GM23338 (cell line): Measurements from ENCODE around the gene IPPK. TPM values are rescaled to one million over a fixed set of nuclear protein-coding genes. Genes with fewer than 3 reads are reported as not detected.

Source experiments
- ATAC-seq: fragments of 200-7000 bp; cut with Tn5 transposase; 3 replicates; pipeline ENCODE4 v1.9.1; 2020
- DNase-seq: peaks from one replicate; pipeline ENCODE4 v3.0.0-alpha.2; 2015; ENCODE audit warnings: low spot score
- H2AFZ ChIP-seq: fragments of 200-600 bp; sonication (generic); 2 replicates; pipeline ENCODE4 v1.8.0; 2016; ENCODE audit warnings: antibody characterized with exemption, mild to moderate bottlenecking, moderate library complexity
- H3F3A ChIP-seq: fragments of 200-600 bp; sonication (generic); replicated peaks from 2 replicates; pipeline ENCODE4 v1.8.0; 2017; ENCODE audit warnings: antibody characterized with exemption, mixed run types, low read depth
- H3K27ac ChIP-seq: fragments of 200-600 bp; sonication (generic); 2 replicates; pipeline ENCODE4 v1.6.1; 2016; ENCODE audit warnings: low read depth
- H3K27me3 ChIP-seq: fragments of 200-600 bp; sonication (generic); 2 replicates; pipeline ENCODE4 v1.8.0; 2016; ENCODE audit warnings: mild to moderate bottlenecking, mixed run types, moderate library complexity; ENCODE audit not compliant: insufficient read depth
- H3K36me3 ChIP-seq: fragments of 200-600 bp; sonication (generic); 2 replicates; pipeline ENCODE4 v1.8.0; 2016; ENCODE audit warnings: mild to moderate bottlenecking; ENCODE audit not compliant: insufficient read depth
- H3K4me1 ChIP-seq: fragments of 200-600 bp; sonication (generic); 2 replicates; pipeline ENCODE4 v1.8.0; 2016; ENCODE audit warnings: mild to moderate bottlenecking, moderate library complexity; ENCODE audit not compliant: insufficient read depth
- H3K4me2 ChIP-seq: fragments of 200-600 bp; sonication (generic); 2 replicates; pipeline ENCODE4 v1.7.1; 2017; ENCODE audit warnings: mixed run types
- H3K4me3 ChIP-seq: fragments of 200-600 bp; sonication (generic); 2 replicates; pipeline ENCODE4 v1.6.1; 2016; ENCODE audit warnings: mixed run types
- H3K79me2 ChIP-seq: fragments of 200-600 bp; sonication (generic); replicated peaks from 2 replicates; pipeline ENCODE4 v1.8.0; 2017; ENCODE audit warnings: mild to moderate bottlenecking; ENCODE audit not compliant: insufficient read depth
- H3K9me2 ChIP-seq: fragments of 200-600 bp; sonication (generic); 2 replicates; pipeline ENCODE4 v1.8.0; 2017; ENCODE audit not compliant: insufficient read depth
- H4K20me1 ChIP-seq: fragments of 200-600 bp; sonication (generic); replicated peaks from 2 replicates; pipeline ENCODE4 v1.8.0; 2017; ENCODE audit warnings: mild to moderate bottlenecking; ENCODE audit not compliant: insufficient read depth
- H3K27ac Mint-ChIP-seq: 2 replicates; pipeline ENCODE4 v1.8.0; 2020; ENCODE audit warnings: inconsistent platforms, mild to moderate bottlenecking, moderate library complexity, mixed read lengths
- H3K27me3 Mint-ChIP-seq: 3 replicates; pipeline ENCODE4 v1.8.0; 2022; ENCODE audit warnings: low read depth, mild to moderate bottlenecking, moderate library complexity, mixed read lengths, inconsistent platforms; ENCODE audit not compliant: insufficient read depth, poor library complexity
- H3K36me3 Mint-ChIP-seq: 3 replicates; pipeline ENCODE4 v1.8.0; 2021; ENCODE audit warnings: low read depth, mild to moderate bottlenecking, inconsistent platforms, moderate library complexity, mixed read lengths
- H3K4me1 Mint-ChIP-seq: 3 replicates; pipeline ENCODE4 v1.8.0; 2020; ENCODE audit warnings: mild to moderate bottlenecking, inconsistent platforms, mixed read lengths
- H3K4me3 Mint-ChIP-seq: 3 replicates; pipeline ENCODE4 v1.8.0; 2021; ENCODE audit warnings: moderate library complexity, mild to moderate bottlenecking, inconsistent platforms, mixed read lengths
- H3K9me3 Mint-ChIP-seq: 3 replicates; pipeline ENCODE4 v1.8.0; 2020; ENCODE audit warnings: moderate library complexity, mild to moderate bottlenecking, inconsistent platforms, mixed read lengths
- CREB1 ChIP-seq: fragments of 250-450 bp; sonication (Bioruptor Pico); IDR thresholded peaks from 2 replicates; pipeline ENCODE4 v1.5.0; 2020; ENCODE audit warnings: low read depth, mild to moderate bottlenecking, moderate library complexity
- EZH2 ChIP-seq: fragments of 200-600 bp; sonication (generic); IDR thresholded peaks from one replicate; pipeline ENCODE4 v1.8.0; 2017; ENCODE audit warnings: antibody characterized with exemption, mild to moderate bottlenecking, low read depth; ENCODE audit not compliant: unreplicated experiment
- EZH2phosphoT487 ChIP-seq: fragments of 200-600 bp; sonication (generic); IDR thresholded peaks from one replicate; pipeline ENCODE4 v1.8.1; 2018; ENCODE audit warnings: antibody characterized with exemption; ENCODE audit not compliant: unreplicated experiment
- JUNB ChIP-seq: IDR thresholded peaks from one replicate; pipeline ENCODE4 v1.6.1; 2016; ENCODE audit warnings: antibody characterized with exemption; ENCODE audit not compliant: unreplicated experiment
- NANOG ChIP-seq: IDR thresholded peaks from 2 replicates; pipeline ENCODE4 v1.6.1; 2016; ENCODE audit warnings: antibody characterized with exemption, borderline replicate concordance
- POLR2AphosphoS5 ChIP-seq: IDR thresholded peaks from 2 replicates; pipeline ENCODE4 v1.6.1; 2016; ENCODE audit warnings: antibody characterized with exemption, low read depth
- STAT1 ChIP-seq: IDR thresholded peaks from one replicate; pipeline ENCODE4 v1.6.1; 2016; ENCODE audit warnings: antibody characterized with exemption; ENCODE audit not compliant: unreplicated experiment
- ZNF114 ChIP-seq: fragments of 250-450 bp; sonication (Bioruptor Pico); IDR thresholded peaks from 2 replicates; pipeline ENCODE4 v1.5.0; 2020; ENCODE audit warnings: mild to moderate bottlenecking, moderate library complexity
- ZNF331 ChIP-seq: fragments of 250-450 bp; sonication (Bioruptor Pico); IDR thresholded peaks from 2 replicates; pipeline ENCODE4 v1.5.0; 2020; ENCODE audit warnings: low read depth, mild to moderate bottlenecking, moderate library complexity
- polyA plus RNA-seq: library from polyadenylated mRNA; unstranded; fragments of >200 nt; fragmentation: Nextera tagmentation; extraction: Ambion mirVana; gene quantifications from 2 replicates; pipeline ENCODE4 v1.2.1, GENCODE V29; 2016
- total RNA-seq: library from RNA; depleted of rRNA; stranded (reverse); fragments of >200 nt; shearing (Covaris generic); gene quantifications from 2 replicates; pipeline ENCODE4 v1.2.3, GENCODE V29; 2014
- TF ChIP-seq, protein P1 (sequence below): IDR thresholded peaks from 2 replicates; pipeline ENCODE4 v1.6.1; 2016; ENCODE audit warnings: antibody characterized with exemption
- TF ChIP-seq, protein P2 (sequence below): IDR thresholded peaks from one replicate; pipeline ENCODE4 v1.6.1; 2018; ENCODE audit warnings: antibody characterized with exemption; ENCODE audit not compliant: unreplicated experiment
- TF ChIP-seq, protein P3 (sequence below), 2 experiments: fragments of 200-600 bp in 1 of 2; sonication (generic) in 1 of 2; conservative IDR thresholded peaks; 2 replicates each; pipeline versions ENCODE4 v1.5.1 to v1.6.1; 2016 to 2017; ENCODE audit warnings: antibody characterized with exemption in 2 of 2, low read depth in 2 of 2, mild to moderate bottlenecking in 2 of 2, moderate library complexity in 1 of 2
- TF ChIP-seq, protein P4 (sequence below): fragments of 250-450 bp; sonication (Bioruptor Pico); IDR thresholded peaks from 2 replicates; pipeline ENCODE4 v1.5.0; 2020; ENCODE audit warnings: mild to moderate bottlenecking, moderate library complexity

The IPPK gene
- total and polyA plus RNA-seq, 2 experiments from 2014 or later = 6.5 to 17.5 TPM

DNA sequence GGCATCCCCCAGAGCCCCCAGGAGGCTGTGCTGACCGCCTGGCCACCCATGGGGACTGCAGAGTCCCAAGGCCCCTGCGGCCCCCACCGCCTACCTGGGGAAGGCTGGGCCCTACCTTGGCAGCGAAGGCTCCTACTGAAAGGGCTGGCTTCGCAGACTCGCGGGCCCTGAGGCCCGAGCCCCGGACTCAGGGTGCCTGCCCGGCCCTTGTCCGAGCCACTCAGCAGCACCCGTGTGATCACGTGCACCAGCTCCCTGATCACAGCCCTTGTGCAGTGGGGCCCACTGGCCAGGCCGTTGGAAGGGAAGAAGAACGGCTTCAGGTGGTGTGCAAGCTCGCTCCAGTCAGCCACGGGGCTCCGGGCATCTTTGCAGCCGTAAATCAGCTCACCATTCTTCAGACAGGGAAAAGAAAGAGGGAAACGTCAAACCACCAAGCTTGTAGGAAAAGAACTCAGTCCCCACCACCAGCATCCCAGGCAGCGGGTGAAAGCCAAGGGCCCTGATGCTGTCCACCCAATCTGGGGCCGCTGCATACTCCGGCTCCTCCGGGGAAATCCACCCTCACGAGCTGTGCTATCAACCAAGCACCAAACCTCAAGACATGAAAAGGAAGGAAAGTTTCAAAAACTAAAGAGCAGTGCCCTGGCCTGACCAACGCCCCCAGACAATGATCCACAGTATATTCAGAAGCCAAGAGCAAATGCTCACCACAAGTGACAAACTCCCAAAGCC lies 31.9 kb downstream of the IPPK start:
- no peaks in the 10 kb centered on the region for H3K27me3 ChIP-seq
- no peak overlapping the region for H3K4me3 Mint-ChIP-seq
- H3K4me2 ChIP-seq = no peak overlapping the region
- H3F3A ChIP-seq = 0 out of 2 replicates have a peak, but pooled peaks cover 4% of the 10 kb centered on the region
- DNase-seq (no peak), ATAC-seq (no peak)
- no peaks in the 10 kb centered on the region for H3K4me1 ChIP-seq
- H3K4me3 ChIP-seq = no peak overlapping the region
- peaks cover 7% of the 10 kb centered on the region; the same call in 1 of the 2 replicates for H3K36me3 ChIP-seq
- TF ChIP-seq ZNF331 = no peak
- no peak for TF ChIP-seq EZH2phosphoT487
- TF ChIP-seq, protein P1, sequence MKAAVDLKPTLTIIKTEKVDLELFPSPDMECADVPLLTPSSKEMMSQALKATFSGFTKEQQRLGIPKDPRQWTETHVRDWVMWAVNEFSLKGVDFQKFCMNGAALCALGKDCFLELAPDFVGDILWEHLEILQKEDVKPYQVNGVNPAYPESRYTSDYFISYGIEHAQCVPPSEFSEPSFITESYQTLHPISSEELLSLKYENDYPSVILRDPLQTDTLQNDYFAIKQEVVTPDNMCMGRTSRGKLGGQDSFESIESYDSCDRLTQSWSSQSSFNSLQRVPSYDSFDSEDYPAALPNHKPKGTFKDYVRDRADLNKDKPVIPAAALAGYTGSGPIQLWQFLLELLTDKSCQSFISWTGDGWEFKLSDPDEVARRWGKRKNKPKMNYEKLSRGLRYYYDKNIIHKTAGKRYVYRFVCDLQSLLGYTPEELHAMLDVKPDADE = no peak
- no peak for TF ChIP-seq JUNB
- TF ChIP-seq, protein P2, sequence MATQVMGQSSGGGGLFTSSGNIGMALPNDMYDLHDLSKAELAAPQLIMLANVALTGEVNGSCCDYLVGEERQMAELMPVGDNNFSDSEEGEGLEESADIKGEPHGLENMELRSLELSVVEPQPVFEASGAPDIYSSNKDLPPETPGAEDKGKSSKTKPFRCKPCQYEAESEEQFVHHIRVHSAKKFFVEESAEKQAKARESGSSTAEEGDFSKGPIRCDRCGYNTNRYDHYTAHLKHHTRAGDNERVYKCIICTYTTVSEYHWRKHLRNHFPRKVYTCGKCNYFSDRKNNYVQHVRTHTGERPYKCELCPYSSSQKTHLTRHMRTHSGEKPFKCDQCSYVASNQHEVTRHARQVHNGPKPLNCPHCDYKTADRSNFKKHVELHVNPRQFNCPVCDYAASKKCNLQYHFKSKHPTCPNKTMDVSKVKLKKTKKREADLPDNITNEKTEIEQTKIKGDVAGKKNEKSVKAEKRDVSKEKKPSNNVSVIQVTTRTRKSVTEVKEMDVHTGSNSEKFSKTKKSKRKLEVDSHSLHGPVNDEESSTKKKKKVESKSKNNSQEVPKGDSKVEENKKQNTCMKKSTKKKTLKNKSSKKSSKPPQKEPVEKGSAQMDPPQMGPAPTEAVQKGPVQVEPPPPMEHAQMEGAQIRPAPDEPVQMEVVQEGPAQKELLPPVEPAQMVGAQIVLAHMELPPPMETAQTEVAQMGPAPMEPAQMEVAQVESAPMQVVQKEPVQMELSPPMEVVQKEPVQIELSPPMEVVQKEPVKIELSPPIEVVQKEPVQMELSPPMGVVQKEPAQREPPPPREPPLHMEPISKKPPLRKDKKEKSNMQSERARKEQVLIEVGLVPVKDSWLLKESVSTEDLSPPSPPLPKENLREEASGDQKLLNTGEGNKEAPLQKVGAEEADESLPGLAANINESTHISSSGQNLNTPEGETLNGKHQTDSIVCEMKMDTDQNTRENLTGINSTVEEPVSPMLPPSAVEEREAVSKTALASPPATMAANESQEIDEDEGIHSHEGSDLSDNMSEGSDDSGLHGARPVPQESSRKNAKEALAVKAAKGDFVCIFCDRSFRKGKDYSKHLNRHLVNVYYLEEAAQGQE = no peak
- TF ChIP-seq, protein P3, sequence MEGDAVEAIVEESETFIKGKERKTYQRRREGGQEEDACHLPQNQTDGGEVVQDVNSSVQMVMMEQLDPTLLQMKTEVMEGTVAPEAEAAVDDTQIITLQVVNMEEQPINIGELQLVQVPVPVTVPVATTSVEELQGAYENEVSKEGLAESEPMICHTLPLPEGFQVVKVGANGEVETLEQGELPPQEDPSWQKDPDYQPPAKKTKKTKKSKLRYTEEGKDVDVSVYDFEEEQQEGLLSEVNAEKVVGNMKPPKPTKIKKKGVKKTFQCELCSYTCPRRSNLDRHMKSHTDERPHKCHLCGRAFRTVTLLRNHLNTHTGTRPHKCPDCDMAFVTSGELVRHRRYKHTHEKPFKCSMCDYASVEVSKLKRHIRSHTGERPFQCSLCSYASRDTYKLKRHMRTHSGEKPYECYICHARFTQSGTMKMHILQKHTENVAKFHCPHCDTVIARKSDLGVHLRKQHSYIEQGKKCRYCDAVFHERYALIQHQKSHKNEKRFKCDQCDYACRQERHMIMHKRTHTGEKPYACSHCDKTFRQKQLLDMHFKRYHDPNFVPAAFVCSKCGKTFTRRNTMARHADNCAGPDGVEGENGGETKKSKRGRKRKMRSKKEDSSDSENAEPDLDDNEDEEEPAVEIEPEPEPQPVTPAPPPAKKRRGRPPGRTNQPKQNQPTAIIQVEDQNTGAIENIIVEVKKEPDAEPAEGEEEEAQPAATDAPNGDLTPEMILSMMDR (conservative IDR thresholded peaks at IDR 0.05; ENCODE audit: low read depth in 2 of 2) = no peak
- TF ChIP-seq ZNF114 (CRISPR knock-in tag) = no peak
- no peak for TF ChIP-seq EZH2
- no peak for TF ChIP-seq POLR2AphosphoS5
- no peak for TF ChIP-seq STAT1
- no peak for TF ChIP-seq CREB1 (CRISPR knock-in tag)
- no peak for TF ChIP-seq NANOG
- TF ChIP-seq, protein P4, sequence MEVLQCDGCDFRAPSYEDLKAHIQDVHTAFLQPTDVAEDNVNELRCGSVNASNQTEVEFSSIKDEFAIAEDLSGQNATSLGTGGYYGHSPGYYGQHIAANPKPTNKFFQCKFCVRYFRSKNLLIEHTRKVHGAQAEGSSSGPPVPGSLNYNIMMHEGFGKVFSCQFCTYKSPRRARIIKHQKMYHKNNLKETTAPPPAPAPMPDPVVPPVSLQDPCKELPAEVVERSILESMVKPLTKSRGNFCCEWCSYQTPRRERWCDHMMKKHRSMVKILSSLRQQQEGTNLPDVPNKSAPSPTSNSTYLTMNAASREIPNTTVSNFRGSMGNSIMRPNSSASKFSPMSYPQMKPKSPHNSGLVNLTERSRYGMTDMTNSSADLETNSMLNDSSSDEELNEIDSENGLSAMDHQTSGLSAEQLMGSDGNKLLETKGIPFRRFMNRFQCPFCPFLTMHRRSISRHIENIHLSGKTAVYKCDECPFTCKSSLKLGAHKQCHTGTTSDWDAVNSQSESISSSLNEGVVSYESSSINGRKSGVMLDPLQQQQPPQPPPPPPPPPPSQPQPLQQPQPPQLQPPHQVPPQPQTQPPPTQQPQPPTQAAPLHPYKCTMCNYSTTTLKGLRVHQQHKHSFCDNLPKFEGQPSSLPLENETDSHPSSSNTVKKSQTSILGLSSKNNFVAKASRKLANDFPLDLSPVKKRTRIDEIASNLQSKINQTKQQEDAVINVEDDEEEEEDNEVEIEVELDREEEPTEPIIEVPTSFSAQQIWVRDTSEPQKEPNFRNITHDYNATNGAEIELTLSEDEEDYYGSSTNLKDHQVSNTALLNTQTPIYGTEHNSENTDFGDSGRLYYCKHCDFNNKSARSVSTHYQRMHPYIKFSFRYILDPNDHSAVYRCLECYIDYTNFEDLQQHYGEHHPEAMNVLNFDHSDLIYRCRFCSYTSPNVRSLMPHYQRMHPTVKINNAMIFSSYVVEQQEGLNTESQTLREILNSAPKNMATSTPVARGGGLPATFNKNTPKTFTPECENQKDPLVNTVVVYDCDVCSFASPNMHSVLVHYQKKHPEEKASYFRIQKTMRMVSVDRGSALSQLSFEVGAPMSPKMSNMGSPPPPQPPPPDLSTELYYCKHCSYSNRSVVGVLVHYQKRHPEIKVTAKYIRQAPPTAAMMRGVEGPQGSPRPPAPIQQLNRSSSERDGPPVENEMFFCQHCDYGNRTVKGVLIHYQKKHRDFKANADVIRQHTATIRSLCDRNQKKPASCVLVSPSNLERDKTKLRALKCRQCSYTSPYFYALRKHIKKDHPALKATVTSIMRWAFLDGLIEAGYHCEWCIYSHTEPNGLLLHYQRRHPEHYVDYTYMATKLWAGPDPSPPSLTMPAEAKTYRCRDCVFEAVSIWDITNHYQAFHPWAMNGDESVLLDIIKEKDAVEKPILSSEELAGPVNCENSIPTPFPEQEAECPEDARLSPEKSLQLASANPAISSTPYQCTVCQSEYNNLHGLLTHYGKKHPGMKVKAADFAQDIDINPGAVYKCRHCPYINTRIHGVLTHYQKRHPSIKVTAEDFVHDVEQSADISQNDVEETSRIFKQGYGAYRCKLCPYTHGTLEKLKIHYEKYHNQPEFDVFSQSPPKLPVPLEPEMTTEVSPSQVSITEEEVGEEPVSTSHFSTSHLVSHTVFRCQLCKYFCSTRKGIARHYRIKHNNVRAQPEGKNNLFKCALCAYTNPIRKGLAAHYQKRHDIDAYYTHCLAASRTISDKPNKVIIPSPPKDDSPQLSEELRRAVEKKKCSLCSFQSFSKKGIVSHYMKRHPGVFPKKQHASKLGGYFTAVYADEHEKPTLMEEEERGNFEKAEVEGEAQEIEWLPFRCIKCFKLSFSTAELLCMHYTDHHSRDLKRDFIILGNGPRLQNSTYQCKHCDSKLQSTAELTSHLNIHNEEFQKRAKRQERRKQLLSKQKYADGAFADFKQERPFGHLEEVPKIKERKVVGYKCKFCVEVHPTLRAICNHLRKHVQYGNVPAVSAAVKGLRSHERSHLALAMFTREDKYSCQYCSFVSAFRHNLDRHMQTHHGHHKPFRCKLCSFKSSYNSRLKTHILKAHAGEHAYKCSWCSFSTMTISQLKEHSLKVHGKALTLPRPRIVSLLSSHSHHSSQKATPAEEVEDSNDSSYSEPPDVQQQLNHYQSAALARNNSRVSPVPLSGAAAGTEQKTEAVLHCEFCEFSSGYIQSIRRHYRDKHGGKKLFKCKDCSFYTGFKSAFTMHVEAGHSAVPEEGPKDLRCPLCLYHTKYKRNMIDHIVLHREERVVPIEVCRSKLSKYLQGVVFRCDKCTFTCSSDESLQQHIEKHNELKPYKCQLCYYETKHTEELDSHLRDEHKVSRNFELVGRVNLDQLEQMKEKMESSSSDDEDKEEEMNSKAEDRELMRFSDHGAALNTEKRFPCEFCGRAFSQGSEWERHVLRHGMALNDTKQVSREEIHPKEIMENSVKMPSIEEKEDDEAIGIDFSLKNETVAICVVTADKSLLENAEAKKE (CRISPR knock-in tag) = no peak
- peaks cover 8% of the 10 kb centered on the region for H3K27me3 Mint-ChIP-seq
- no peaks in the 10 kb centered on the region for H3K79me2 ChIP-seq
- H3K36me3 Mint-ChIP-seq = peaks cover 36% of the 10 kb centered on the region
- H3K4me1 Mint-ChIP-seq = no peaks in the 10 kb centered on the region; the same call in 1 of the 3 replicates
- H3K9me3 Mint-ChIP-seq = no peaks in the 10 kb centered on the region
- H3K27ac ChIP-seq = no peak overlapping the region
- H3K27ac Mint-ChIP-seq = no peak overlapping the region
- no peaks in the 10 kb centered on the region for H3K9me2 ChIP-seq
- no peak overlapping the region for H2AFZ ChIP-seq
- peaks cover 2% of the 10 kb centered on the region for H4K20me1 ChIP-seq
